ENCODE measurements around the gene STXBP3. TPM values are rescaled to one million over a fixed set of nuclear protein-coding genes. Genes with fewer than 3 reads are reported as not detected.
"Not testable (repeated sequence)": the region's sequence is repeated elsewhere in the genome, so short reads cannot be mapped to it uniquely, and the experiment has no call there.

Gene STXBP3
- polyA plus RNA-seq, 1 experiment, result 44.0 TPM

DNA sequence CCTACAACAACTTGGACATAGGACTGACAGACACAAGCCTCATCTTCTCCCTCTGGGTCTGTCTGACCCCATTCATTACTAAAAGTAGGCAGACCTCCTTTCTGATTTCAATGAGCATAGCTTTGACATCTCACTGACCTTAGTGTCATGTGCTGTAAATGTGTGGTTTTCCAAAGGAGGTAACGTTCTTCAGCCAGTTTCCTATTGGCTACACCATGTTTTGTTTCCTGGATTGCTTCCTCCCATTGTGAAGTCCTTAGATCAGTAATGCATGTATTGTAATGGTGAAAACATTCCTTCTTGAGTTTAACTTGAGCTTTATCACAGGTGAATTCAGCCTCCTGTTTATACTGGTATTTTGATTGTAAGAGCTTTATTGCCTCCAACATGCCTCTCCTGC lies 20.6 kb downstream of the STXBP3 start:
- POLR2A ChIA-PET, result no interaction called here

DNA sequence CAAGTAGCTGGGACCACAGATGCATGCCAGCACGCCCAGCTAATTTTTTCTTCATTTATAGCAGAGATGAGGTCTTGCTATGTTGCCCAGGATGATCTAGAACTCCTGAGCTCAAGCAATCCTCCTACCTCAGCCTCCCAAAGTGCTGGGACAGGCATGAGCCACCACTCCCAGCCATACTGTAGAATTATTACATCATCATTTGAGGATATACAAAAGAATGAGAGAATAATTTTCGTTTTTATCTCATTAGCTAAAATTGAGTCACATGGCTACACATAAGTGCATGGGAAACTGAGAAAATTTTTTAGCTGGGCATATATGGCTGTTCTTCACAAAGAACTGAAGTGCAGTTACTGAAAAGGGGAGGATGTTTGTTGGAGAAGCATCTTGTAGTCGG lies 21.2 kb downstream of the STXBP3 start:
- Histone ChIP-seq H3K27ac (ENCODE audit: low read depth, low read length) (no peak overlapping the region), H3K9me3 (ENCODE audit: control insufficient read depth, insufficient read depth, low read length) (no peaks in the 10 kb centered on the region), H3K4me3 (ENCODE audit: low read depth, low read length) (no peak overlapping the region), H3K27me3 (ENCODE audit: control insufficient read depth, insufficient read depth, low read length) (no peaks in the 10 kb centered on the region)
- DNase-seq (ENCODE audit: low read depth, low spot score), result no peak
- TF ChIP-seq, protein P1, sequence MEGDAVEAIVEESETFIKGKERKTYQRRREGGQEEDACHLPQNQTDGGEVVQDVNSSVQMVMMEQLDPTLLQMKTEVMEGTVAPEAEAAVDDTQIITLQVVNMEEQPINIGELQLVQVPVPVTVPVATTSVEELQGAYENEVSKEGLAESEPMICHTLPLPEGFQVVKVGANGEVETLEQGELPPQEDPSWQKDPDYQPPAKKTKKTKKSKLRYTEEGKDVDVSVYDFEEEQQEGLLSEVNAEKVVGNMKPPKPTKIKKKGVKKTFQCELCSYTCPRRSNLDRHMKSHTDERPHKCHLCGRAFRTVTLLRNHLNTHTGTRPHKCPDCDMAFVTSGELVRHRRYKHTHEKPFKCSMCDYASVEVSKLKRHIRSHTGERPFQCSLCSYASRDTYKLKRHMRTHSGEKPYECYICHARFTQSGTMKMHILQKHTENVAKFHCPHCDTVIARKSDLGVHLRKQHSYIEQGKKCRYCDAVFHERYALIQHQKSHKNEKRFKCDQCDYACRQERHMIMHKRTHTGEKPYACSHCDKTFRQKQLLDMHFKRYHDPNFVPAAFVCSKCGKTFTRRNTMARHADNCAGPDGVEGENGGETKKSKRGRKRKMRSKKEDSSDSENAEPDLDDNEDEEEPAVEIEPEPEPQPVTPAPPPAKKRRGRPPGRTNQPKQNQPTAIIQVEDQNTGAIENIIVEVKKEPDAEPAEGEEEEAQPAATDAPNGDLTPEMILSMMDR (IDR thresholded peaks at IDR 0.05; ENCODE audit: low read depth, low read length), result no peak
- CTCF ChIA-PET, result no interaction called here
- POLR2A ChIA-PET, result no interaction called here

More for the DNA sequence above, 20.6 kb downstream of the STXBP3 start:
- DNase-seq (ENCODE audit: low read depth, low spot score), result no peak
- no peak overlapping the region for H3K4me3 ChIP-seq (ENCODE audit: low read depth, low read length)
- H3K9me3 ChIP-seq (ENCODE audit: control insufficient read depth, insufficient read depth, low read length), result no peaks in the 10 kb centered on the region
- H3K27ac ChIP-seq (ENCODE audit: low read depth, low read length), result no peak overlapping the region
- no peaks in the 10 kb centered on the region for H3K27me3 ChIP-seq (ENCODE audit: control insufficient read depth, insufficient read depth, low read length)
- CTCF ChIA-PET, result no interaction called here
- TF ChIP-seq, protein P1 (IDR thresholded peaks at IDR 0.05; ENCODE audit: low read depth, low read length), result no peak

DNA sequence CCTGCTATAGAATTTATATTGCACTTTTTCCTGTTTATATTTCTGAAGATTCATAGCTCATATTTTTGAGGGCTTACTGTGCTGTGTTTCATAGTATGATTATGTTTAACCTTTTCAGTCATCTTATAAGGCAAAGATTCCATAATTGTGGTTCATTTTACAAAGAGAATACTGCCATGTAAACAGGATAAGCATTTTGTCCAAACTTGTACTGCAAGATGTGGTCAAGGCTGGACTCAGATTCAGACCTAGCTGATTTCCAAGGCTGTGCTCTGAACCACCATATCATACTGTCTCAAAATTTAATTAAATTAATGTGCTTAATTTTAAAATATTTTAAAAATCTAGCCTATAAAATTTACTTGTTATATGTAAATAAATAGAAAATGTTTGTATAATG lies 31.4 kb downstream of the STXBP3 start:
- CTCF ChIA-PET, result interaction anchor here (1.1 to 1.7 kb wide), 3 partner anchors 12 to 119 kb away, joined by 3 to 4 read pairs (median 3); no protein-coding TSS in a partner anchor
- POLR2A ChIA-PET, result no interaction called here
- H3K27ac ChIP-seq (ENCODE audit: low read depth, low read length), result no peak overlapping the region
- DNase-seq (ENCODE audit: low read depth, low spot score), result no peak
- no peaks in the 10 kb centered on the region for H3K27me3 ChIP-seq (ENCODE audit: control insufficient read depth, insufficient read depth, low read length)
- H3K9me3 ChIP-seq (ENCODE audit: control insufficient read depth, insufficient read depth, low read length), result no peaks in the 10 kb centered on the region
- TF ChIP-seq, protein P1 (IDR thresholded peaks at IDR 0.05; ENCODE audit: low read depth, low read length), result no peak
- no peak overlapping the region for H3K4me3 ChIP-seq (ENCODE audit: low read depth, low read length)

DNA sequence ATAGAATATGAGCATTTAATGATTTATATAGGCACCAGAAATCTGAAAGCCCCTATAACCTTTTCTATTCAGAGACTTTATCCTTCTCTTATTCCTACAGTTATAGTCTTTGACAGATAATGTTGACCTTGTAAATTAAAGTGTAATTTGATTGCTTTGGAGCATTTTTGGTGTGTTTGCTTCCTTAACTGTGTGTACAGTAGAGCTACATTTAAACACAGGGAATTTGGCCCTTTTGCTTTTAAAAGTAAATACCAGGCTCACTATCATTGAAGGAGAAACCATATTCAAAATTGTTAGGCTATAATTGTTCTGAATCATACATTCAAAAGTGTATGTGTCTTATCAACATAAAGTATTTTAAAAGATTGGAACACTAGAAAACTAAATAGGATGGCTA lies 33.0 kb downstream of the STXBP3 start:
- Histone ChIP-seq H3K4me3 (ENCODE audit: low read depth, low read length) (no peak overlapping the region), H3K27me3 (ENCODE audit: control insufficient read depth, insufficient read depth, low read length) (no peaks in the 10 kb centered on the region), H3K9me3 (ENCODE audit: control insufficient read depth, insufficient read depth, low read length) (no peaks in the 10 kb centered on the region), H3K27ac (ENCODE audit: low read depth, low read length) (no peak overlapping the region)
- POLR2A ChIA-PET, result no interaction called here
- no peak for DNase-seq (ENCODE audit: low read depth, low spot score)
- CTCF ChIA-PET, result no interaction called here
- TF ChIP-seq, protein P1 (IDR thresholded peaks at IDR 0.05; ENCODE audit: low read depth, low read length), result no peak

DNA sequence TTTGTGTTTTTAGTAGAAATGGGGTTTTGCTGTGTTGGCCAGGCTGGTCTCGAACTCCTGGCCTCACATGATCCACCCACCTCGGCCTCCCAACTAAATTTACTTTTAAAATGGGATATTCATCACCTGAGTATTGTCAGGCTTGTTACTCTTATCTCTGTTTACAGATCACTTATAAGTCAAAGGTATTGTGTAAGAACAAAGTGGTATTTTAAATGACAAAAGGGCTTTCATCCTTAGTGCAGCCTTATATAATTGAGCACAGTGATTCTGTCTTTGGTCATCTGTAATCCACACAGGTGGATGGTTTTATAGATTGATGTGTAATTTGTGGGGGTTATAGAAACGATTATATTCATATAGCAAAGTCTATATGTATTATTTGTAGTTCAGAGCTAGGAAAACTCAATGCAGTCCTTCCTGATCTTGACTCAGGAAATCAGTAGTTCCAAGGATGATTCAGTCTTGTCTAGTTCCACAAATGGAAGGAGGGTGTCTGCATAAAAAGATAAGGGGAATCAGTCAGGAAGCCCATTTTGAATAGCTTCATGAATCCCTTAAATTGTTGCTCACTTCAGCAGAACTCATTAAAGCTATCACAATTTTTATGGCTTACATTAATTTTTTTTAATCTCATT lies 34.6 kb downstream of the STXBP3 start:
- ChIA-PET CTCF (no interaction called here), POLR2A (no interaction called here)
- no peak overlapping the region for H3K27ac ChIP-seq (ENCODE audit: low read depth, low read length)
- DNase-seq (ENCODE audit: low read depth, low spot score), result no peak
- TF ChIP-seq, protein P1 (IDR thresholded peaks at IDR 0.05; ENCODE audit: low read depth, low read length), result no peak
- peaks cover 13% of the 10 kb centered on the region for H3K9me3 ChIP-seq (ENCODE audit: control insufficient read depth, insufficient read depth, low read length)
- H3K4me3 ChIP-seq (ENCODE audit: low read depth, low read length), result no peak overlapping the region
- H3K27me3 ChIP-seq (ENCODE audit: control insufficient read depth, insufficient read depth, low read length), result no peaks in the 10 kb centered on the region

DNA sequence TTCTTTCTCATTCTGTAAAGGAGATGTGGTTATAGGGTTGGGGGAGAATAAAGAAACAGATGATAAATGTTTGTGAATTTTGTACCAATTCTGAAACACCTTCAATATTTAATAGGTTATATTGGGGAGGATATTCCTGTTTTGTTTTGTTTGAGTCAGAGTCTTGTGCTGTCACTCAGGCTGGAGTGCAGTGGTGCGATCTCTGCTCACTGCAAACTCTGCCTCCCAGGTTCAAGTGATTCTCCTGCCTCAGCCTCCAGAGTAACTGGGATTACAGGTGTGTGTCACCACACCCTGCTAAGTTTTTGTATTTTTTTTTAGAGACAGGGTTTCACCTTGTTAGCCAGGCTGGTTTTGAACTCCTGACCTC lies 35.1 kb downstream of the STXBP3 start:
- CTCF ChIA-PET; POLR2A ChIA-PET; H3K27me3 ChIP-seq (ENCODE audit: control insufficient read depth, insufficient read depth, low read length); H3K4me3 ChIP-seq (ENCODE audit: low read depth, low read length); H3K27ac ChIP-seq (ENCODE audit: low read depth, low read length); DNase-seq (ENCODE audit: low read depth, low spot score): not testable (repeated sequence)
- H3K9me3 ChIP-seq (ENCODE audit: control insufficient read depth, insufficient read depth, low read length), result peaks cover 14% of the 10 kb centered on the region
